Measurements from ENCODE around the gene TCAIM. TPM values are rescaled to one million over a fixed set of nuclear protein-coding genes. Genes with fewer than 3 reads are reported as not detected.

The TCAIM gene
- polyA plus RNA-seq, 1 of the 3 experiments (the other 2 are of a cell fraction), result 8.4 TPM

DNA sequence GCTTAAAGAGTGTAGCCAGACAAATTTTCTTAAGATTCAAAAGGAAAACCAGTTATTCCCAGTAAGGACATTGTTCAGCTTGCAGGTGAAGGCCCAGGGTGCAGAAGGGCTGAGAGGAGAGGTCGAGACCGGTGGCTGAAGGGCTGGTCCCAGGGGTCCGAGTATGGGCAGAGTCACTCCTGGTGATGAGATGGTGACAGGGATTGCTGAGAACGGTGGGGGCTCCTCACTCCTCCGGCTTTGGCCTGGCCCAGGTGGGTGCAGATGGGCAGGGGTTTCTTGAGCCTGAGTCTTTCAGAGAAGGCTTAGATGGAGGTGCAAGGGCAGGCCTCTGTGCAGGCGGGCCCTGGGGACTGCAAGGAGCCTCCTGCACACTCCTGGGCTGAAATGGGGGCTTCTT is 82.7 kb downstream of the TCAIM start:
- no peaks in the 10 kb centered on the region for H4K20me1 ChIP-seq (ENCODE audit: insufficient read depth)
- H3K27ac ChIP-seq (ENCODE audit: low read depth in 2 of 2, low read length in 1 of 2), result no peak overlapping the region
- ChIA-PET CTCF (no interaction called here), POLR2A (no interaction called here)
- H3K4me1 ChIP-seq (ENCODE audit: control insufficient read depth in 1 of 2, insufficient read depth in 2 of 2, low read depth in 1 of 2, low read length in 1 of 2), result no peaks in the 10 kb centered on the region
- H3K4me3 ChIP-seq (ENCODE audit: low read depth in 2 of 2, low read length in 1 of 2), result no peak overlapping the region
- no peaks in the 10 kb centered on the region for H3K36me3 ChIP-seq (replicated peaks in 1 of 2; ENCODE audit: control insufficient read depth in 1 of 2, insufficient read depth in 2 of 2, low read length in 1 of 2)
- DNase-seq, result no peak
- H2AFZ ChIP-seq (ENCODE audit: low read depth), result no peak overlapping the region
- 56% methylated on average over 5 of the region's 6 CpGs for WGBS (ENCODE audit: low lambda C conversion rate)
- no peaks in the 10 kb centered on the region for H3K9me3 ChIP-seq
- TF ChIP-seq RXRA (IDR thresholded peaks at IDR 0.05; ENCODE audit: borderline replicate concordance, low read depth) (no peak), GABPA (IDR thresholded peaks at IDR 0.05; ENCODE audit: low read depth) (no peak), MAX (IDR thresholded peaks at IDR 0.05; ENCODE audit: low read depth) (no peak), TCF12 (IDR thresholded peaks at IDR 0.05) (no peak), EZH2phosphoT487 (IDR thresholded peaks at IDR 0.05; ENCODE audit: borderline replicate concordance, low read depth) (no peak), NRF1 (IDR thresholded peaks at IDR 0.05; ENCODE audit: low read depth, low read length) (no peak), CHD2 (IDR thresholded peaks at IDR 0.05; ENCODE audit: low read length, partially characterized antibody) (no peak), TAF1 (IDR thresholded peaks at IDR 0.05; ENCODE audit: borderline replicate concordance, low read depth, low read length) (no peak), FOXM1 (IDR thresholded peaks at IDR 0.05; ENCODE audit: low read depth) (no peak), USF2 (IDR thresholded peaks at IDR 0.05; ENCODE audit: borderline replicate concordance, low read depth, low read length) (no peak)
- no peak overlapping the region for H3K9ac ChIP-seq
- no peak overlapping the region for H3K4me2 ChIP-seq
- no peaks in the 10 kb centered on the region for H3K9me2 ChIP-seq
- H3K27me3 ChIP-seq (ENCODE audit: insufficient read depth), result no peaks in the 10 kb centered on the region
- H3K79me2 ChIP-seq (ENCODE audit: insufficient read depth), result no peaks in the 10 kb centered on the region
- no peaks in the 10 kb centered on the region for H3F3A ChIP-seq (replicated peaks; ENCODE audit: insufficient read depth)

DNA sequence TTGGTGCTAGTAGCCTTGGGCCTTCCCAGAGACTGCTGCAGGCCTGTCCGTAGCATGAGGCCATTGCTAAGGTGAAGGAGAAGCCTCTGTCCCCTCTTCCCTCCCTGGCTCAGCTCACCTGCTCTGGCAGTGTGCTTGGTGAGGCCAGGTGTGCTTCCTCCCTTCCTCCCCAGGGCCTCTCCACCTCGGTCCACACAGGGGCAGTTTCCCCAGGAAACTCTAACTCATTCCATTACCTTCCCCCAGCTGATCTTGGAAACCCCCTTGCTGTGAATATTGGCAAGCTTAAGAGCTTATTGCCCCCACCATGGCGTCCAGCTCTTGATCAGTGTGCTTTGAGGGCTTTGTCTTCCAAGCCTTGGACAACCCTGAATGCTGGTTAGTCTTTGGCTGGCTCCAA is 86.2 kb downstream of the TCAIM start:
- no peak overlapping the region for H3K4me2 ChIP-seq
- no peaks in the 10 kb centered on the region for H3K9me3 ChIP-seq
- H2AFZ ChIP-seq (ENCODE audit: low read depth), result no peak overlapping the region
- H3K4me3 ChIP-seq (ENCODE audit: low read depth in 2 of 2, low read length in 1 of 2), result no peak overlapping the region
- no peaks in the 10 kb centered on the region for H3K79me2 ChIP-seq (ENCODE audit: insufficient read depth)
- WGBS (ENCODE audit: low lambda C conversion rate), result 32% methylated on average over 3 of the region's 3 CpGs
- no peak for DNase-seq
- ChIA-PET CTCF (no interaction called here), POLR2A (no interaction called here)
- H3K27ac ChIP-seq (ENCODE audit: low read depth in 2 of 2, low read length in 1 of 2), result no peak overlapping the region
- no peaks in the 10 kb centered on the region for H3K27me3 ChIP-seq (ENCODE audit: insufficient read depth)
- H3F3A ChIP-seq (replicated peaks; ENCODE audit: insufficient read depth), result no peaks in the 10 kb centered on the region
- no peaks in the 10 kb centered on the region for H4K20me1 ChIP-seq (ENCODE audit: insufficient read depth)
- TF ChIP-seq JUND (IDR thresholded peaks at IDR 0.05) (no peak), FOSL2 (IDR thresholded peaks at IDR 0.05; ENCODE audit: borderline replicate concordance, low read depth) (no peak), YY1 (IDR thresholded peaks at IDR 0.05; ENCODE audit: low read depth) (no peak), POLR2AphosphoS5 (IDR thresholded peaks at IDR 0.05; ENCODE audit: low read depth, low read length) (no peak), ZBTB33 (IDR thresholded peaks at IDR 0.05; ENCODE audit: borderline replicate concordance, low read depth) (no peak), SMC3 (IDR thresholded peaks at IDR 0.05; ENCODE audit: low read depth, low read length) (no peak), ELF1 (IDR thresholded peaks at IDR 0.05) (no peak), USF2 (IDR thresholded peaks at IDR 0.05; ENCODE audit: borderline replicate concordance, low read depth, low read length) (no peak), RFX5 (IDR thresholded peaks at IDR 0.05; ENCODE audit: low read length) (no peak), NFIC (IDR thresholded peaks at IDR 0.05; ENCODE audit: borderline replicate concordance) (no peak), TEAD4 (IDR thresholded peaks at IDR 0.05; ENCODE audit: borderline replicate concordance, insufficient read depth) (no peak), RXRA (IDR thresholded peaks at IDR 0.05; ENCODE audit: borderline replicate concordance, low read depth) (no peak)
- TF ChIP-seq, protein P1, sequence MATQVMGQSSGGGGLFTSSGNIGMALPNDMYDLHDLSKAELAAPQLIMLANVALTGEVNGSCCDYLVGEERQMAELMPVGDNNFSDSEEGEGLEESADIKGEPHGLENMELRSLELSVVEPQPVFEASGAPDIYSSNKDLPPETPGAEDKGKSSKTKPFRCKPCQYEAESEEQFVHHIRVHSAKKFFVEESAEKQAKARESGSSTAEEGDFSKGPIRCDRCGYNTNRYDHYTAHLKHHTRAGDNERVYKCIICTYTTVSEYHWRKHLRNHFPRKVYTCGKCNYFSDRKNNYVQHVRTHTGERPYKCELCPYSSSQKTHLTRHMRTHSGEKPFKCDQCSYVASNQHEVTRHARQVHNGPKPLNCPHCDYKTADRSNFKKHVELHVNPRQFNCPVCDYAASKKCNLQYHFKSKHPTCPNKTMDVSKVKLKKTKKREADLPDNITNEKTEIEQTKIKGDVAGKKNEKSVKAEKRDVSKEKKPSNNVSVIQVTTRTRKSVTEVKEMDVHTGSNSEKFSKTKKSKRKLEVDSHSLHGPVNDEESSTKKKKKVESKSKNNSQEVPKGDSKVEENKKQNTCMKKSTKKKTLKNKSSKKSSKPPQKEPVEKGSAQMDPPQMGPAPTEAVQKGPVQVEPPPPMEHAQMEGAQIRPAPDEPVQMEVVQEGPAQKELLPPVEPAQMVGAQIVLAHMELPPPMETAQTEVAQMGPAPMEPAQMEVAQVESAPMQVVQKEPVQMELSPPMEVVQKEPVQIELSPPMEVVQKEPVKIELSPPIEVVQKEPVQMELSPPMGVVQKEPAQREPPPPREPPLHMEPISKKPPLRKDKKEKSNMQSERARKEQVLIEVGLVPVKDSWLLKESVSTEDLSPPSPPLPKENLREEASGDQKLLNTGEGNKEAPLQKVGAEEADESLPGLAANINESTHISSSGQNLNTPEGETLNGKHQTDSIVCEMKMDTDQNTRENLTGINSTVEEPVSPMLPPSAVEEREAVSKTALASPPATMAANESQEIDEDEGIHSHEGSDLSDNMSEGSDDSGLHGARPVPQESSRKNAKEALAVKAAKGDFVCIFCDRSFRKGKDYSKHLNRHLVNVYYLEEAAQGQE (IDR thresholded peaks at IDR 0.05; ENCODE audit: low read depth, low read length), result no peak
- TF ChIP-seq, protein P2, sequence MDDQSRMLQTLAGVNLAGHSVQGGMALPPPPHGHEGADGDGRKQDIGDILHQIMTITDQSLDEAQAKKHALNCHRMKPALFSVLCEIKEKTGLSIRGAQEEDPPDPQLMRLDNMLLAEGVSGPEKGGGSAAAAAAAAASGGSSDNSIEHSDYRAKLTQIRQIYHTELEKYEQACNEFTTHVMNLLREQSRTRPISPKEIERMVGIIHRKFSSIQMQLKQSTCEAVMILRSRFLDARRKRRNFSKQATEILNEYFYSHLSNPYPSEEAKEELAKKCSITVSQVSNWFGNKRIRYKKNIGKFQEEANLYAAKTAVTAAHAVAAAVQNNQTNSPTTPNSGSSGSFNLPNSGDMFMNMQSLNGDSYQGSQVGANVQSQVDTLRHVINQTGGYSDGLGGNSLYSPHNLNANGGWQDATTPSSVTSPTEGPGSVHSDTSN (IDR thresholded peaks at IDR 0.05), result no peak
- H3K9ac ChIP-seq, result no peak overlapping the region
- no peaks in the 10 kb centered on the region for H3K36me3 ChIP-seq (replicated peaks in 1 of 2; ENCODE audit: control insufficient read depth in 1 of 2, insufficient read depth in 2 of 2, low read length in 1 of 2)
- no peaks in the 10 kb centered on the region for H3K9me2 ChIP-seq
- H3K4me1 ChIP-seq (ENCODE audit: control insufficient read depth in 1 of 2, insufficient read depth in 2 of 2, low read depth in 1 of 2, low read length in 1 of 2), result peaks cover 0 to 8% of the 10 kb centered on the region in 2 experiments; a peak in 1 of 4 replicates

Data from SK-N-SH (cell line).